ENCODE measurements around the gene HPCAL1. TPM values are rescaled to one million over a fixed set of nuclear protein-coding genes. Genes with fewer than 3 reads are reported as not detected.

HPCAL1 gene
- total and polyA plus RNA-seq, 4 donors = 28.2 to 159 (median 95.0) TPM

DNA sequence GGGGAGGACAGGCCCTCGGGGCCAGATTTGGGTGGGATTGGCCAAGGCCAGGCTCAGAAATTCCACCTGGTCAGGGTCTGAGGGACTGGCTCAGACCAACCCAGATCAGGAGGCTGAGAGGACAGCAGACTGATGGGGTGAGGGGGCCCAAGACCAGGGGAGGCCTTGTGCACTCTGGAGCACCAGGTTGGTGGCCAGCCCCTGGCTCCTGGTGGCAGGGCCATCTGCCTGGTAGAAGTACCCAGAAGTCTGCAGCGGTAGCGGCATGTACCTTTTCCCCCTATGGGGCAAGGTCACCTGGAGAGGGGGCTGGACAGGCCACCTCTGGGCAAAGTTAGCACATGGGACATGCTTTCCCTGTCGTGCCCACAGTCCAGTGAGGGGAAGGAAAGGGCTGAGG, 166.6 kb downstream of the HPCAL1 start:
- Histone ChIP-seq H3K4me1 (ENCODE audit: control insufficient read depth, insufficient read depth, low read length) (no peaks in the 10 kb centered on the region), H3K36me3 (ENCODE audit: control insufficient read depth, insufficient read depth, low read length) (no peaks in the 10 kb centered on the region), H3K9me3 (ENCODE audit: control insufficient read depth, insufficient read depth, low read length) (no peaks in the 10 kb centered on the region), H3K27ac (ENCODE audit: low read depth, low read length) (no peak overlapping the region), H3K27me3 (ENCODE audit: control insufficient read depth, insufficient read depth, low read length) (peaks cover 2% of the 10 kb centered on the region), H3K4me3 (ENCODE audit: low read depth, low read length) (no peak overlapping the region)
- DNase-seq (ENCODE audit: low read depth in 4 of 6, low spot score in 6 of 6) = no peak
- 74% methylated on average over 2 of the region's 4 CpGs for WGBS (ENCODE audit: insufficient coverage)

- DNase-seq (ENCODE audit: low read depth in 4 of 6, low spot score in 6 of 6) = peak in 1 of 6 donors; percentile 28
Observed at GRCh38 chr2:10469955-10470608, 167.4 kb downstream of the HPCAL1 start.

DNA sequence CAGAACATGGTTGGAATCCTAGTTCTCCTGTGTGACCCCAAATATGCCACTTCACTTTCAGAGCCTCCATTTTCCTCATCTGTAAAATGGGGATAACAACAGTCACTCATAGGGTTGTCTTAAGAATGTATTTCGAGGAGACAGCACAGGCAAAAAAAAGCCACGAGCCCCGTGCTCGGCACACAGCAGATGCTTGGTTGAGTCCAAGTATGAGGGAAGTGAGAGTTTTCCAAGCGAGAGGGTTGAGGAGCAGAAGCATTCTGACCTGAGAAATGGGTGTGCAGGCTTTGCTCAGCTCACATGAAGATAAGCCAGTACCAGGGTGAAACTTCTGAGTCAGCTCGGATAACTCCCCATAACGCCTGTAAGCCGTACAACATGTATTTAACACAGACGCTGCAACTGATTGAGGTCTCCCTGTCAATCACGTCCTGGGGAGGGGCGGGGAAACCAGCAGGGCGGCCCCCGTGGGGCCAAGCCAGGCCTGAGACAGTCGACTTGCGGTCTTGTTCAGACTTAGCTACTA, 168.4 kb downstream of the HPCAL1 start:
- WGBS (ENCODE audit: insufficient coverage) = 75% methylated on average over 15 of the region's 15 CpGs
- no peaks in the 10 kb centered on the region for H3K36me3 ChIP-seq (ENCODE audit: control insufficient read depth, insufficient read depth, low read length)
- no peak overlapping the region for H3K27ac ChIP-seq (ENCODE audit: low read depth, low read length)
- DNase-seq (ENCODE audit: low read depth in 4 of 6, low spot score in 6 of 6) = no peak
- H3K9me3 ChIP-seq (ENCODE audit: control insufficient read depth, insufficient read depth, low read length) = no peaks in the 10 kb centered on the region
- H3K27me3 ChIP-seq (ENCODE audit: control insufficient read depth, insufficient read depth, low read length) = peaks cover 2% of the 10 kb centered on the region
- H3K4me3 ChIP-seq (ENCODE audit: low read depth, low read length) = no peak overlapping the region
- no peaks in the 10 kb centered on the region for H3K4me1 ChIP-seq (ENCODE audit: control insufficient read depth, insufficient read depth, low read length)

More at GRCh38 chr2:10469955-10470608, 167.4 kb downstream of the HPCAL1 start:
- no peak overlapping the region for H3K4me3 ChIP-seq (ENCODE audit: low read depth, low read length)
- peaks cover 2% of the 10 kb centered on the region for H3K27me3 ChIP-seq (ENCODE audit: control insufficient read depth, insufficient read depth, low read length)
- no peaks in the 10 kb centered on the region for H3K9me3 ChIP-seq (ENCODE audit: control insufficient read depth, insufficient read depth, low read length)
- 77% methylated on average over 11 of the region's 12 CpGs for WGBS (ENCODE audit: insufficient coverage)
- no peak overlapping the region for H3K27ac ChIP-seq (ENCODE audit: low read depth, low read length)
- no peaks in the 10 kb centered on the region for H3K4me1 ChIP-seq (ENCODE audit: control insufficient read depth, insufficient read depth, low read length)
- H3K36me3 ChIP-seq (ENCODE audit: control insufficient read depth, insufficient read depth, low read length) = no peaks in the 10 kb centered on the region

- H3K36me3 ChIP-seq (ENCODE audit: control insufficient read depth, insufficient read depth, low read length) = no peaks in the 10 kb centered on the region
- H3K4me1 ChIP-seq (ENCODE audit: control insufficient read depth, insufficient read depth, low read length) = no peaks in the 10 kb centered on the region
- DNase-seq (ENCODE audit: low read depth in 4 of 6, low spot score in 6 of 6) = no peak
- 93% methylated on average over 2 of the region's 2 CpGs for WGBS (ENCODE audit: insufficient coverage)
- peaks cover 2% of the 10 kb centered on the region for H3K27me3 ChIP-seq (ENCODE audit: control insufficient read depth, insufficient read depth, low read length)
- no peaks in the 10 kb centered on the region for H3K9me3 ChIP-seq (ENCODE audit: control insufficient read depth, insufficient read depth, low read length)
- H3K4me3 ChIP-seq (ENCODE audit: low read depth, low read length) = no peak overlapping the region
- H3K27ac ChIP-seq (ENCODE audit: low read depth, low read length) = no peak overlapping the region
Observed at GRCh38 chr2:10471955-10472354, 169.3 kb downstream of the HPCAL1 start.

DNA sequence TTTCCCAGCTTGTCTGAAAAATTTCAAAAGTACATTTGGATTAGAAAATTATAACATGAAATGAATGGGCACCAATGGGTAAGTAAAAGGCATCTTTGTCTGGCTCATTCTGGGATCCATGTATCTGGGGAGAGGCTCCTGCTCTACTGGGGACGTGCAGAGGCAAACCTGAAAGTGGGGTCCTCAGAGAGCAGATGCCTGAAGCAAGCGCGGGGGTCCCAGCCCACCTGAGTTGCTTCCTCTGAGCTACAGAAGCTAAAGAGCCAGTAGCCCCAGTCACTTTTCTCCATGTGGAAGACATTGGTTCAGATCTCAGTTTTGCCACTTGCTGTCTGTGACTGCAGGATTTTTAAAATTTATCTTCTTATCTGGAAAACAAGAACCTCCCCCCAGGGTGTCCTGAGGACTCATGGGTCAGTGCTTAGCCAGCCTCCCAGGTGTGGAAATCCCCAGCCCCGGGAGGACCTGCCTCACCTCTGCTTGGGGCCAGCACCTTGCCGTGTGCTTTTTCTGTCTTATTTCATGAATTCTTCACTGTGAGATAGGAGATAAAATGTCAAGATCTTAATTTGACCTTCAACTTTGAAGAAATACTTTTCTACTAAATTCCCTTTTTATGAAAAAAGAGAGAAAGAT, 170.5 kb downstream of the HPCAL1 start:
- Histone ChIP-seq H3K27me3 (ENCODE audit: control insufficient read depth, insufficient read depth, low read length) (peaks cover 2% of the 10 kb centered on the region), H3K27ac (ENCODE audit: low read depth, low read length) (no peak overlapping the region), H3K36me3 (ENCODE audit: control insufficient read depth, insufficient read depth, low read length) (no peaks in the 10 kb centered on the region), H3K4me1 (ENCODE audit: control insufficient read depth, insufficient read depth, low read length) (no peaks in the 10 kb centered on the region), H3K9me3 (ENCODE audit: control insufficient read depth, insufficient read depth, low read length) (no peaks in the 10 kb centered on the region), H3K4me3 (ENCODE audit: low read depth, low read length) (no peak overlapping the region)
- no peak for DNase-seq (ENCODE audit: low read depth in 4 of 6, low spot score in 6 of 6)
- WGBS (ENCODE audit: insufficient coverage) = 100% methylated on average over 3 of the region's 5 CpGs

DNA sequence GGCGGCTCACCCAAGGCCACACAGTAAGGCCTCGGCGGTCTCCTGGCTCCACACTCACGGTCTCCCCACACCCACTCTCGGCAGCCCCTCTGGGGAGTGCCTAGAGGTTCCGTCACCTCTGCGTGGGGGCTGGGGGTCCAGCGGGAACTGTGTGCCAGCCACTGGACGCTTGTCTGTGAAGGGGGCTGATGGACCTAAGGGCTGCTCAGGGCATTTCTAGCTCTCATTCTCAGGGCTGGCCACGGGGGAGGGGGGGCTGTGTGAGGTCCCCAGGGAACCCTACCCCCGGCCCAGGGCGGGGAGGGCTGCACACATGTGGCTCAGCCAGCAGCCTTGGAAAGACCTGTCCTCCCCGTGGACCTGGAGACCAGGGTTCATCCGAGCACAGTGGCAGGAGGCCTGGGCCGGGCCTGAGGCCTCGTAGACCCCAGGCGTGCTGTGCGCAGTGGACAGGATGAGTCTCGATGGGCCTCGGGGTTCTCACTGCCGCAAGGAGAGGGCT, 172.6 kb downstream of the HPCAL1 start:
- WGBS (ENCODE audit: insufficient coverage) = 91% methylated on average over 20 of the region's 21 CpGs
- H3K4me1 ChIP-seq (ENCODE audit: control insufficient read depth, insufficient read depth, low read length) = no peaks in the 10 kb centered on the region

DNA sequence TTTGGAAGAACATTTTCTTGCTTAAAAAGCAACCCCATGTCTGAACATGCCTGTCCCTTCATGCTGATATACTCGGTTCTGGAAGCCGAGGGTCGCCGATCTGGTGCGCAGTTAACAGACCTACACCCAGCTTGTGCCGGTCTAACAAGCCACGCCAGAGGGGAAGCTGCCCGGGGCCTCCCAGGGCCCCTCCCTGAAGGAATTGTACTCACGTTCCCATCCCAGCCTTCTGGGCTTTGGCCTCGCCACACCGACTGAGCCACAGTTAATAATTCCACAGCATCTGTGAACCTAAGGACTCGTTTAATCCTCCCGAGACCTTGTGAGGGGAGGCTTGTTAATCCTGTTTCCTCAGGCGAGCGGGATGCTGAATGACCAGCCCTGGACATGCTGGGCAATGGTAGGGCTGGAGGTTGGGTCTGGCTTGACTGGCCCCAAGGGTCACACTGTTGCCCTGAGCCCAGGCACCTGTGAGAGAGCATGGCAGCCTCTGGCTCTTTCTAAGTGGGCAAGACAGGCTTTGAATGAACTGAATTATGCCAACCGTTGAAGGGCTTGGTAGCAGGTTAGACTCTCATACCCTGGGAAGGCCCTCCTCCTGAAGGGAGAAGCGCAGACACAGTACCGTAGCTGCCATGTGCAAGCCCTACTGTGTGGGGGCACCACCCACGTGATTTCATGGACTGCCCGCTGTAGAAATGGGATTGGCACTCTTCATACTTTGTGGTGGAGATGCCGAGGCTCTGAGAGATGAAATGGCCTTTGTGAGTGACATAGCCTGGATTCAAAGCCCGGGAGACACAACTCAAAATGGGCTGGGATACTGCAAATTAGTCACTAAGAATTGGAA, 173.3 kb downstream of the HPCAL1 start:
- 87% methylated on average over 22 of the region's 22 CpGs for WGBS (ENCODE audit: insufficient coverage)

More for the DNA sequence above, 172.6 kb downstream of the HPCAL1 start:
- no peak for DNase-seq (ENCODE audit: low read depth in 4 of 6, low spot score in 6 of 6)
- Histone ChIP-seq H3K36me3 (ENCODE audit: control insufficient read depth, insufficient read depth, low read length) (no peaks in the 10 kb centered on the region), H3K27ac (ENCODE audit: low read depth, low read length) (no peak overlapping the region), H3K4me3 (ENCODE audit: low read depth, low read length) (no peak overlapping the region), H3K27me3 (ENCODE audit: control insufficient read depth, insufficient read depth, low read length) (no peaks in the 10 kb centered on the region), H3K9me3 (ENCODE audit: control insufficient read depth, insufficient read depth, low read length) (no peaks in the 10 kb centered on the region)

DNA sequence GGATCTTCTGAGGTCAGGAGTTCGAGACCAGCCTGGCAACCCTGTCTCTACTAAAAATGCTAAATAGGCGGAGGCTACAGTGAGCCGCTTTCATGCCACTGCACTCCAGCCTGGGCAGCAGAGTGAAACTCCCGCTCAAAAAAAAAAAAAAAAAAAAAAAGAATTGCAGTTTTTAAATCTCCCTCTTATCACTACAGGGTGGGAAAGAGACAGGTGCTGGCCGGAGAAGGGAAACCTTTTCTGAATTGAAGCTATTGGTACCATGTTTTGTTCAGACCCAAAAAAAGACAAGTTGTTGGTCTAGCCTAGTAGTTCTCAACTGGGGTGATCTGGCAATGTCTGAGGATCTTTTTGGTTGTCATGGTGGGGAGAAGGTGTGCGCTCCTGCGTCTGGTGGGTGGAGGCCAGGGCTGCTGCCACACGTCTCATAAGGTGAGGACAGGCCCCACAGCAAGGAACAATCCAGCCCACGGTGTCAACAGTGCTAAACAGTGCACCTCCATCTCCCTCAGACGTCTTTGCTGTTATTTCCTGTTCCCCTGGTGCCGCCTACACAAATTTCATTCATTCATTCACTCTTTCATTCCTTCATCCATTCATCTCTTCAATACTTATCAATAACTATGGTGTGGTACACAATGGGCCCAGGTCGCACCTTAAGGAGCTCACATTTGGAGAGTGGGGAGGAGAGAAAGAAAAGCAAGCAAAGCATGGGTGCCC, 174.2 kb downstream of the HPCAL1 start:
- 90% methylated on average over 8 of the region's 12 CpGs for WGBS (ENCODE audit: insufficient coverage)
- Histone ChIP-seq H3K9me3 (ENCODE audit: control insufficient read depth, insufficient read depth, low read length) (no peaks in the 10 kb centered on the region), H3K4me3 (ENCODE audit: low read depth, low read length) (no peak overlapping the region), H3K27me3 (ENCODE audit: control insufficient read depth, insufficient read depth, low read length) (no peaks in the 10 kb centered on the region), H3K27ac (ENCODE audit: low read depth, low read length) (no peak overlapping the region), H3K36me3 (ENCODE audit: control insufficient read depth, insufficient read depth, low read length) (no peaks in the 10 kb centered on the region), H3K4me1 (ENCODE audit: control insufficient read depth, insufficient read depth, low read length) (no peaks in the 10 kb centered on the region)
- DNase-seq (ENCODE audit: low read depth in 4 of 6, low spot score in 6 of 6) = no peak

More for the DNA sequence above, 173.3 kb downstream of the HPCAL1 start:
- no peaks in the 10 kb centered on the region for H3K36me3 ChIP-seq (ENCODE audit: control insufficient read depth, insufficient read depth, low read length)
- H3K27ac ChIP-seq (ENCODE audit: low read depth, low read length) = no peak overlapping the region
- no peaks in the 10 kb centered on the region for H3K4me1 ChIP-seq (ENCODE audit: control insufficient read depth, insufficient read depth, low read length)
- H3K4me3 ChIP-seq (ENCODE audit: low read depth, low read length) = no peak overlapping the region
- no peaks in the 10 kb centered on the region for H3K9me3 ChIP-seq (ENCODE audit: control insufficient read depth, insufficient read depth, low read length)
- H3K27me3 ChIP-seq (ENCODE audit: control insufficient read depth, insufficient read depth, low read length) = no peaks in the 10 kb centered on the region
- DNase-seq (ENCODE audit: low read depth in 4 of 6, low spot score in 6 of 6) = no peak

Data from spinal cord (tissue), 10 donors.